Endodermal cell (in vitro differentiated cells): ENCODE measurements around the gene SWT1. TPM values are rescaled to one million over a fixed set of nuclear protein-coding genes. Genes with fewer than 3 reads are reported as not detected.

Source experiments
- DNase-seq: peaks from one replicate; pipeline ENCODE4 v3.0.0-alpha.2; 2017
- H3K27ac ChIP-seq: 2 replicates; pipeline ENCODE4 v1.5.1; 2013; ENCODE audit warnings: mild to moderate bottlenecking, low read depth, low read length, moderate library complexity
- H3K27me3 ChIP-seq: 2 replicates; pipeline ENCODE4 v1.6.1; 2013; ENCODE audit warnings: mild to moderate bottlenecking, low read length, moderate library complexity; ENCODE audit not compliant: insufficient read depth, control insufficient read depth, poor library complexity, severe bottlenecking
- H3K36me3 ChIP-seq: 2 replicates; pipeline ENCODE4 v1.7.0; 2013; ENCODE audit warnings: mild to moderate bottlenecking, low read length, moderate library complexity; ENCODE audit not compliant: control insufficient read depth, insufficient read depth
- H3K4me1 ChIP-seq: one replicate; pipeline ENCODE4 v1.7.0; 2013; ENCODE audit warnings: low read length; ENCODE audit not compliant: control insufficient read depth, insufficient read depth
- H3K4me3 ChIP-seq: 2 replicates; pipeline ENCODE4 v1.5.1; 2013; ENCODE audit warnings: mild to moderate bottlenecking, low read length, moderate library complexity
- H3K9ac ChIP-seq: 2 replicates; pipeline ENCODE4 v1.6.1; 2013; ENCODE audit warnings: mild to moderate bottlenecking, low read length, moderate library complexity; ENCODE audit not compliant: poor library complexity, severe bottlenecking; ENCODE audit errors: extremely low read depth
- H3K9me3 ChIP-seq: 2 replicates; pipeline ENCODE4 v1.6.1; 2013; ENCODE audit warnings: mild to moderate bottlenecking, low read length, moderate library complexity; ENCODE audit not compliant: control insufficient read depth
- H3K27ac Mint-ChIP-seq: 2 replicates; pipeline ENCODE4 v1.8.0; 2020; ENCODE audit warnings: mixed read lengths
- H3K27me3 Mint-ChIP-seq: 2 replicates; pipeline ENCODE4 v1.8.0; 2021; ENCODE audit warnings: mild to moderate bottlenecking, mixed read lengths; ENCODE audit not compliant: insufficient read depth
- H3K36me3 Mint-ChIP-seq: 2 replicates; pipeline ENCODE4 v1.8.0; 2020; ENCODE audit warnings: low read depth, mixed read lengths
- H3K4me1 Mint-ChIP-seq: 2 replicates; pipeline ENCODE4 v1.8.0; 2020; ENCODE audit warnings: mixed read lengths
- H3K4me3 Mint-ChIP-seq: 2 replicates; pipeline ENCODE4 v1.8.0; 2020; ENCODE audit warnings: mild to moderate bottlenecking, moderate library complexity, mixed read lengths
- H3K9me3 Mint-ChIP-seq: 2 replicates; pipeline ENCODE4 v1.8.0; 2020; ENCODE audit warnings: mild to moderate bottlenecking, mixed read lengths
- CTCF ChIP-seq: fragments of 200-600 bp; sonication (generic); conservative IDR thresholded peaks from 2 replicates; pipeline ENCODE4 v1.5.0; 2021; ENCODE audit warnings: antibody characterized with exemption, mild to moderate bottlenecking
- WGBS, 2 experiments: methylation state at CpG; one replicate each; pipeline versions ENCODE4 v1.1.5 to v1.1.7; 2013; ENCODE audit warnings: missing lambda C conversion rate in 2 of 2, mixed read lengths in 1 of 2; ENCODE audit not compliant: insufficient coverage in 1 of 2, insufficient read length in 1 of 2; 5-methylcytosine and 5-hydroxymethylcytosine counted together
- total RNA-seq, 2 donors: library from RNA; stranded (reverse); fragmentation: NEBNext Ultra II Directional in 1 of 2; extraction: Animal tissue kit (Norgen Biotek cat#: 25700) in 1 of 2; gene quantifications; 2 replicates in 1 of 2; 3 replicates in 1 of 2; pipeline ENCODE4 v1.2.1, GENCODE V29; 2021

Gene SWT1
- total RNA-seq, 2 donors from 2014 or later, result 9.7 to 13.4 TPM

DNA sequence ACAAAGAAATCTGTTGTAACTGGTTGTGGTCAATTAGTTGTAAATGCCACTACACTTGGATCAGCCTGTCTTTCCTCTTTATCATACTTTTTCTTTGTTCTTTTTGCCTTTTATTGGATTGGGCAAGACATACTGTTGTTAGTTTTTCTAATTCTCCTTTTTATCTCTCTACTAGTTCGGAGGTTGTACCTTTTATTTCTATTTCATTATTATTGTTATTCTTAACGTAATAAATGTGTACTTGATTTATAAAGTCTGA, 100.9 kb downstream of the SWT1 start:
- H3K36me3 Mint-ChIP-seq, result peaks cover 2% of the 10 kb centered on the region
- no peaks in the 10 kb centered on the region for H3K36me3 ChIP-seq
- H3K9me3 Mint-ChIP-seq, result peaks cover 11% of the 10 kb centered on the region
- TF ChIP-seq CTCF, result no peak
- no peak overlapping the region for H3K9ac ChIP-seq
- no CpG with 5 or more reads among the region's 2 CpGs for WGBS, 2 experiments
- H3K4me1 Mint-ChIP-seq, result no peaks in the 10 kb centered on the region
- H3K4me3 Mint-ChIP-seq, result no peak overlapping the region
- no peaks in the 10 kb centered on the region for H3K27me3 Mint-ChIP-seq
- H3K4me1 ChIP-seq, result no peaks in the 10 kb centered on the region
- H3K27me3 ChIP-seq, result no peaks in the 10 kb centered on the region
- no peak overlapping the region for H3K27ac ChIP-seq
- H3K27ac Mint-ChIP-seq, result no peak overlapping the region
- H3K9me3 ChIP-seq, result no peaks in the 10 kb centered on the region
- H3K4me3 ChIP-seq, result no peak overlapping the region
- DNase-seq, result no peak

DNA sequence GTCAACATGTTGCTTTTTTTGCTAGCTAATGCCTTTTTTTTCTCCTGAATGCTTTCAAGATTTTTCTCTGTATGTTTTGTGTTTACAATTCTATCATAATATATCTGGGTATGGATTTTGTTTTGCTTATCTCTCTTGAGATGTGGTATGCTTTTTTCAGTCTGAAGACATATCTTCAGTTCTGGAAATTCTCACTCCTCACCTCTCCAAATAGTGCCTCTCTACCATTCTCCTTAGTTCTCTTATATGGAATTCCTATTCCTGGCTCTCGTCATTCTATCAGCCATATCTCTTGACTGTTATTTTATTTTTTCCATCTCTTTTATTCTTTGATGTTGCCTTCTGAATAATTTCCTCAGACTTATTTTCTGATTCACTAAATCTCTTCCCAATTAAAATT, 101.7 kb downstream of the SWT1 start:
- no peaks in the 10 kb centered on the region for H3K27me3 Mint-ChIP-seq
- H3K9me3 Mint-ChIP-seq, result peaks cover 11% of the 10 kb centered on the region
- Histone ChIP-seq H3K27me3 (no peaks in the 10 kb centered on the region), H3K9me3 (no peaks in the 10 kb centered on the region), H3K4me1 (no peaks in the 10 kb centered on the region), H3K9ac (no peak overlapping the region), H3K27ac (no peak overlapping the region), H3K4me3 (no peak overlapping the region), H3K36me3 (no peaks in the 10 kb centered on the region)
- no peak for DNase-seq
- H3K4me1 Mint-ChIP-seq, result peaks cover 5% of the 10 kb centered on the region
- no peak overlapping the region for H3K27ac Mint-ChIP-seq
- peaks cover 2% of the 10 kb centered on the region for H3K36me3 Mint-ChIP-seq
- WGBS, 2 experiments, result 92 to 100% methylated on average over 1 of the region's 1 CpG
- no peak for TF ChIP-seq CTCF
- no peak overlapping the region for H3K4me3 Mint-ChIP-seq

DNA sequence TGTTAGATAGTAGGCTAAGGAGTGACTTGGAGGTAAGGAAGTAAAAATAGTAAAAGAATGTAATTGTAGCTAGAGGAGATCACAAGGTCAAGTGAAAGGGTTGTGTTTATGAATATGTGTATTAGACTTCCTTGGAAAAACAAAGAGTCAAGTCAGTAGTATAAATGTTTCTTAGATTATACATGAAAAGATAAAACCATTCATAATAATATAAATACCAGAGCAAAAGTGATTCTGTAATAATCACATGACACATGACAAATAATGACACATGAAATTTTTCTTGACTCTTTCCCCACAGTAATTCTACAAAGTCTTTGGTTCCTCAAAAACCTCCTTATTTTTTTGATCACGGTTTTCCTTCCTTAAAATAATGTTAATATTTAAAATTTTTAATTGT, 103.6 kb downstream of the SWT1 start:
- no peak for TF ChIP-seq CTCF
- WGBS, 2 experiments, result no CpG with 5 or more reads among the region's 1 CpG
- Histone ChIP-seq H3K27me3 (no peaks in the 10 kb centered on the region), H3K9ac (no peak overlapping the region), H3K4me1 (no peaks in the 10 kb centered on the region), H3K27ac (no peak overlapping the region), H3K36me3 (no peaks in the 10 kb centered on the region), H3K4me3 (no peak overlapping the region), H3K9me3 (no peaks in the 10 kb centered on the region)
- Mint-ChIP-seq H3K9me3 (peaks cover 7% of the 10 kb centered on the region), H3K27ac (no peak overlapping the region), H3K4me1 (peaks cover 7% of the 10 kb centered on the region), H3K27me3 (no peaks in the 10 kb centered on the region), H3K4me3 (no peak overlapping the region), H3K36me3 (peaks cover 2% of the 10 kb centered on the region)
- no peak for DNase-seq
